ENCODE results near the gene HMOX1. TPM values are rescaled to one million over a fixed set of nuclear protein-coding genes. Genes with fewer than 3 reads are reported as not detected.

The HMOX1 gene
- total RNA-seq, 1 experiment from 2014 or later: 167 TPM

- no peak for DNase-seq (ENCODE audit: low read depth)
- in situ Hi-C loops (cut with HindIII; ENCODE audit: low pct_unique_long_range_greater_than_20kb, low sequenced_read_pairs): no loop called here
Observed at GRCh38 chr22:35441489-35442100, 60.7 kb downstream of the HMOX1 start.

- DNase-seq (ENCODE audit: low read depth): no peak
- in situ Hi-C loops (cut with HindIII; ENCODE audit: low pct_unique_long_range_greater_than_20kb, low sequenced_read_pairs): no loop called here
Observed at GRCh38 chr22:35442471-35442870, 61.6 kb downstream of the HMOX1 start.

- no peak for DNase-seq (ENCODE audit: low read depth)
- in situ Hi-C loops (cut with HindIII; ENCODE audit: low pct_unique_long_range_greater_than_20kb, low sequenced_read_pairs): no loop called here
Observed at GRCh38 chr22:35443338-35443737, 62.4 kb downstream of the HMOX1 start.

Other genes with a start within 250 kb of the HMOX1 start
- 15.0 and 22.3 TPM in 2 replicates for gene HMGXB4, start 123.6 kb upstream of the HMOX1 start, total RNA-seq (2014; rRNA removed; shearing (Covaris generic); ENCODE audit: low replicate concordance)
- gene TOM1, start 81.2 kb upstream of the HMOX1 start, total RNA-seq (2014; rRNA removed; shearing (Covaris generic); ENCODE audit: low replicate concordance): 47.0 and 63.9 TPM in 2 replicates
- gene MCM5, start 19.0 kb downstream of the HMOX1 start, total RNA-seq (2014; rRNA removed; shearing (Covaris generic); ENCODE audit: low replicate concordance): 134 and 177 TPM in 2 replicates
- 0.09 and 0.10 TPM in 2 replicates for gene RASD2, start 159.7 kb downstream of the HMOX1 start, total RNA-seq (2014; rRNA removed; shearing (Covaris generic); ENCODE audit: low replicate concordance)
- gene MB, start 236.2 kb downstream of the HMOX1 start, total RNA-seq (2014; rRNA removed; shearing (Covaris generic); ENCODE audit: low replicate concordance): 2.5 and 5.3 TPM in 2 replicates